ENCODE results near the gene PREP.

The PREP gene

DNA sequence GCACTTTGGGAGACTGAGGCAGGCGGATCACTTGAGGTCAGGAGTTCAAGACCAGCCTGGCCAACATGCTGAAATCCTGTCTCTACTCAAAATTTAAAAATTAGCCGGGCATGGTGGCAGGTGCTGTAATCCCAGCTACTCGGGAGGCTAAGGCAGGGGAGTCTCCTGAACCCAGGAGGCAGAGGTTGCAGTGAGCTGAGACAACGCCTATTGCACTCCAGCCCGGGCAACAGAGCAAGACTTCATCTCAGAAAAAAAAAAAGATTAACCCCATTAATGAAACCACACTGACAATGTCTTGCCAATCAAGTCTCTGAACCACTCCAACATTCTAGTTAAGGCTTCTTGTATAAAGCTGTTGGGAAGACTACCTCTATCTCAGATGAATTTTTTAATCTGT, 4.0 kb downstream of the PREP start:
- in situ Hi-C loops (cut with MboI; ENCODE audit: low sequenced_read_pairs) = no loop called here

DNA sequence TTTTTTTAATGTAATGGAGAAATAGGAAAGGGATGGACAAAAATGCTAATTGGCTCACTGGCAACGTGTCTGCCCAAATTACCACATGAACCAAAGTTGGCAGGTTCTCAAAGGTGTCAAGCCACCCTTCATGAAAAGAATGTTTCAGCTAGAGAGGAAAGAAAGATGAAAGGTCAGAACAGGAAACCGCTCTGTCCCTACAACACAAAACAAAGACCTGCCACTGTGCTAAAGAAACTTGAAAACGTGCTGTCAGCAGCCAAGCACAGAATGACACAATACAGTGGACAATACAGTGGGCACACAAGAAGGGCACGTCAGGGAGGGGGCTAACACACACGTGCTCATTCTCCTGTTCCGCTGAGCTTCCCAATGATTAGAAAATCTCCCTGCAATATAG, 4.9 kb downstream of the PREP start:
- in situ Hi-C loops (cut with MboI; ENCODE audit: low sequenced_read_pairs) = no loop called here

DNA sequence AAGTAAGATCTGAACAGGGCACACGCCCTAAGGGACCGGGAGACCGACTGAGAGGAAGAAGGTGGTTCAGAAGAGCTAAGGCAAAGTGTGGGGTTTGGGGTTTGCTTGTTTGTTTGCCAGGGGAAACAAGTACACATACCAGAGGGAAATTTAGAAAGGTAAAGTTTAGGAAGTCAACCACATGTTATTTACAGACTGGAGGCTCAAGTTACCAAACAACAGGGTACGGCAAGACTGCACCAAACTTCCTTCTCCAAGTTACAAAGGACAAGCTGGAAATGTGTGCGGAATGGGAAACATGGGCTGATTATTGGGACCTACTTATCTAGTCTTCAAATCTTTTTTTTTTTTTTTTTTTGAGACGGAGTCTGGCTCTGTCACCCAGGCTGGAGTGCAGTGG, 11.2 kb downstream of the PREP start:
- in situ Hi-C loops (cut with MboI; ENCODE audit: low sequenced_read_pairs) = no loop called here

DNA sequence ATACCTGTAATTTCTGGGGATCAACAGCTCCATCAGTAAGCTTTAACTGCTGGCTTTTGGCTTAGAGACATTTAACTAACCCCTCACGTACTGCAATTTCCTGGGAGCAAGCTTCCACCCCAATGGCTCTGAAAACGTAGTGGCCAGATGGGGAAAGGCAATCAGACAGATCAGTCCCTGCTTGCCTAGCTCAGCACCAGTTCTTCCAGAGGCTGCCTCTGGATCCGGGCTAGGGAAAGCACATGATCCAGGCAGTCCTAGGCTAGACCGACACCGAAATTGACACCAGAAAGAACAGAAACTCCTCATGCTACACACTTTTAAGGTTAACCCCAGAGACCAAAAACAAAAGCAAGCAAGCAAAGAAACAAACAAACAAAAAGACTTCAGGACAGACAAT, 13.3 kb downstream of the PREP start:
- in situ Hi-C loops (cut with MboI; ENCODE audit: low sequenced_read_pairs) = no loop called here

DNA sequence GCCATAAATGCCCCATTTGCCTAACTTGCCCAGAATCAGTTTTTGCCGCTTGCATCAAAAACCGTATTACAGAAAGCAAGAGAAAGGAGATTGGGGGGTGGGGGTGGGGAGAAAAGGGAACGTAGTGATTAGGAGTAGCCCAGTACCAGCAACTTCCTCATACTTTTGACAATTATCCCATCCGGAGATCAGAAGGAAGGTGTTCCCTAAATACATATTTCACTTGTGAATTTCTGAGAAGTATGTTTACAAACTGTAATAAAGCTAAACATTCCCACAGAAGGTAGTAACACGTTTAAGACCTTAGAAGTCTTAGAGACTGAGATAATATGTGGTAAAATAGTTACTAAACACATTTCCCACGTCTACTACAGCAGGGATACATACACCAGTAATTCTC, 14.5 kb downstream of the PREP start:
- in situ Hi-C loops (cut with MboI; ENCODE audit: low sequenced_read_pairs) = no loop called here

DNA sequence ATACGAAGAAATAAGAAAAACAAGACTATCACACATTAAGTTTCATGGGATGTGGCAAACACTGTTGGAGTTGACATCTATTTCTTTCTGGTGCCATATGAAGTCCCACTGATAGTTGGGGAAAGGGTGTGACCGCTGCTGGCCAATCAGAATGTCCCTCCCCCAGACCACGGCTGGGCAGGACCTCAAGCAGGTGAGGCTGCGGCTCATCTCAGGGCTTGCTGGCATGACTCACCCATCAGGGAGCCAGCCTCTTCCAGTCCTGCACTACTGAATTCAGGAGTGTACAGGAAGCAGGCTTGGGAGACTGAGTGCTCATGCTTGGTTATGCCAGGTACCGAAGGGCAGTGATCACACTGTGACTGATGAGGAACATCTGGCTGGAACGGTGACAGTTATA, 18.9 kb downstream of the PREP start:
- in situ Hi-C loops (cut with MboI; ENCODE audit: low sequenced_read_pairs) = no loop called here

DNA sequence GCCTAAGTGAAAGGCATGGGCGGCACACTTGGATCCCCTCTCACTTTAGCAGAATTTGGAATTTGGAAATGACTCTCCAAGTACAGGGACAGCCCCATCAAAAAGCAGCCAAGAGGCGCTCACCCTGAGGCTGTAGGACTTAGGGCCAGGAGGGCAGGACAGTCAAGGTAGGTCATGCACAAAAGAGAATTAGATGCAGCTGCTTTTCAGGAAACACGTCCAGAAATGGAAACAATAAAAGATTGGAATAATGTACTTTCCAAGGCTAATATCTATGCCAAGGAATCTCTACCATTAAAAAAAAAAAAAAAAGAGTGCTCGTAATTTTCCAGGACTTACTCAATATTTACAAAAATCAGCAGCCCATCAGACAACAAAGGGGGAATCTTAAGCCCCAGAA, 19.9 kb downstream of the PREP start:
- in situ Hi-C loops (cut with MboI; ENCODE audit: low sequenced_read_pairs) = no loop called here

DNA sequence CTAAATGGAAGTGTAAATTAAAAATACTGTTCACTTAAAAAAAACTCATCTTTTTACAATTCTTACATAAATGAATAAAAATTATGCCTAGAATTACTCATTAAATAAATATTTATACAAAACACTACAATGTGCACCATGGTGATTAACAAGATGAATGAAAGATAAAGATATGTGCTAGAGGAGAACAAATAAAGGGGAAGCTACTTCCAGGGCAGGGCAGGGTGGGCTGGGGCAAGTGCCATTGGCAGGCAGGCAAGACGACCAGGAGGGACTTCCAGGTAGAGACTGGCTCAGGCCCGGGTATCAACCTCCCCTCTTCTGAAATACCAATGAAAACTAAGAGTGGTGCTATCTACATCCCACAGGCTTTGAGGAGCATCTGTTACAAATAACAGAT, 20.4 kb downstream of the PREP start:
- in situ Hi-C loops (cut with MboI; ENCODE audit: low sequenced_read_pairs) = no loop called here

DNA sequence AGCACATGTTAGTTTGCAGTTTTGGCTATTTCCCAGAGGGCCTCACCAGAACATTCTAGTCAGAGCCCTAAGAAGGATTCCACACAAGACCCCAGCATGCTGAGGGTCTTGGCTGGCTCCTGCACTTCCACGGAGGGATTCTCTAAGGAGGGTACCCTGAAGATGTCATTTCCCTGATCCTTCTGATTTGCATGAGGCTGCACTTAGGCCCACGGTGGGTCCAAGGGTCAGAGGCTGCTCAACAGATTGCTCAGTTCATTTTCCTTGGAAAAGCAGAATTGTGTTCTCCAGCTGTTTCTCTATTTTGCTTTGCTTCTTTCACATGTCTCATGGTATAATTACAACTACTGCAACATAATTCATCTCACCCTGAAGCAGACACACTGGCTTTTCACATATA, 22.2 kb downstream of the PREP start:
- in situ Hi-C loops (cut with MboI; ENCODE audit: low sequenced_read_pairs) = no loop called here

DNA sequence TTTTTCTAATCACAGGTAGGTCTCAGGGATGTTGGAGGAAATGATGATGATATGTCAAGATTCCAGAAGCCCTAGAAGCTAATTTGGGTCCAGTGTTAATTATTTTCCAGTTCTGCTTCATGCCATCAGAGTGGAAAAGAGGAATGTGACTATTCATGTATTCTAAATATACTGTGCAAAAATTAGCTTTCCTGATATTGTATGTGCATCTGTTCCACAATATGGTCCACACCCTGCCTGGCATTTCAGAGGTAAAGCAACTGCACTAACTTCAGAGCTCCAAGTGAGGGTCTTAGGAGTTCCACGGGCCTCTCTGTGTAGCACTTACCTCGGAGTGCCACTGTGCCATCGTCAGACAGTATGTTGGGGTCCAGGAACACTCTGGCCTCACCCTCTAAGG, 27.1 kb downstream of the PREP start:
- in situ Hi-C loops (cut with MboI; ENCODE audit: low sequenced_read_pairs) = no loop called here

DNA sequence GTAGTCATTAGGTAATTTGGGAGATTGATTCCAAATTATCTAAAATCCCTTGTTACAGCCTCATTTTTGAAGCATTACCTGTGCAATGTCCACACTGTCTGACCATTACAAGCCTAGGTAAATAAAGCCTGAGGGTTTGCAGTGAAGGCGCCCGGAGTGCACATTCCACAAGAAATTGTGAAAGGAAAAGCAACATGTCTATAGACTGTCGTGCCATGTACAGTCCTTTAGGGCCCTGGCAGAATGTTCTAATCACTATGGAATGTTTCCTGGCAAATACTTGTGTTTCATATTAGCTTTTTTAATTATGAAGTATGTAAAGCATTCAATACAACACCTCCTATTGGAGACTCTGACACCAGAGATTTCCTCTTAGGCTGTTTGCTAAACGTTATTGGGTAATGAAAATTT, 28.9 kb downstream of the PREP start:
- in situ Hi-C loops (cut with MboI; ENCODE audit: low sequenced_read_pairs) = no loop called here

DNA sequence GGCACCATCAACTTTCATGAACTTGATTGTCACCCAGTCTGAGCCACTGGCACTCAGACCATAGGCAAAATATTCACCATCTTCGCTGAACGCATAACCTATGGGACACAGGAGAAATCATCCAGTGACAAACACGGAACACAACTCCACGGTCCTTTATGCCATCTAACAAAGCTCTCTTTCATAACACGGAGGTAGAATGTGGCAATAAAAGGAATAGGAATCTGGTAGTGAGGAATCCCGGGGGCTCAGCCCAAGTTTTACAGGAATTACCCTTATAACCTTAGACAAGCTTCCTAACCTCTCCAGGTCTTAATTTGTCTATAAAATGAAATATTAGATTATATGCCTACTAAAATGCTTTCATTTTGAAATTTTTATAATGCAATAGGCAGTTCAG, 29.4 kb downstream of the PREP start:
- in situ Hi-C loops (cut with MboI; ENCODE audit: low sequenced_read_pairs) = no loop called here

DNA sequence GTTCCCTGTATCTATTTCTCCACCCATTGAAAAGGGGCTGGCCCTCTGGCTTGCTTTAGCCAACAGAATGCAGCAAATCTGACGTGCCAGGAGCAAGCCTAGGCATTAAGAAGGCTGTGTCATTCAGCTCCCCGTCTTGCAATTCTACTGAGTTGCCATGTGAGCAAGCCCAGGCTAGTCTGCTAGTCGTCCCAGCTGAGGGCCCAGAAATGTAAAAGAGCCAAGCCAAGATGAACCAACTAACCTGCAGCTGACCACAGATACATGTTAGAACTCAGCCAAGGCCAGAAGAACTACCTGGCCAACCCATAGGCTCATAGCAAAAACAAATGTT, 30.1 kb downstream of the PREP start:
- in situ Hi-C loops (cut with MboI; ENCODE audit: low sequenced_read_pairs) = no loop called here

DNA sequence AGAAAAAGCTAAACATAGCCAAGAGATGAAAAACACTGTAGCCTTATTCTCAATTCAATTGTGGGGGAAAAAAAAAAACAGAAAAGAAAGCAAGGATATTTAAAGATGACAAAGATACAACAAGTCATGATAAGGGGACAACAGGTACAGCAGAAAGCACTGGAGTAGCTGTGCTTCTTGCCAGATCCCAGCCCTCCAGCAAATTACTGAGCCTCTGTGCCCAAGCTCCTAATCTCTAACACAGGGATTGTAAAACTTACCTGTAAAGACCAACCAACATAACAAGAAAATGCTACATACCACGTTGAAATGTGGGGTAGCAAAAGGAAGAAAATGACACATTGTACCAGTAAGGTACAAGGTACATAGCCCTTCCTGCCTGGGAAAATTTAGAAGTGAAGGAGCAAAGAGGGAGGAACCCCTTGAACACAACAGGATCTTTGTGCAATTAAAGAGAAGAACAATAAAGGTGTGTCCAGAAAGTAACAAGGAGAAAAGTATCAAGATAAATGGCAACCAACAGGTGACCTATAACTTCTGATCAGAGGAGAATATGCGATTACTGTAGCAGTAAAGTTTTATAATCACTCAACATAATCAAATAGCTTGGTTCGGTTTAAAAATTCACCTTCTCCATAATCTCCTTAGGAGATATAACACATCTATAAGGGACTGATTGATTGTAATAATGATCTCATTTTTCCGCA, 30.6 kb downstream of the PREP start:
- in situ Hi-C loops (cut with MboI; ENCODE audit: low sequenced_read_pairs) = no loop called here

DNA sequence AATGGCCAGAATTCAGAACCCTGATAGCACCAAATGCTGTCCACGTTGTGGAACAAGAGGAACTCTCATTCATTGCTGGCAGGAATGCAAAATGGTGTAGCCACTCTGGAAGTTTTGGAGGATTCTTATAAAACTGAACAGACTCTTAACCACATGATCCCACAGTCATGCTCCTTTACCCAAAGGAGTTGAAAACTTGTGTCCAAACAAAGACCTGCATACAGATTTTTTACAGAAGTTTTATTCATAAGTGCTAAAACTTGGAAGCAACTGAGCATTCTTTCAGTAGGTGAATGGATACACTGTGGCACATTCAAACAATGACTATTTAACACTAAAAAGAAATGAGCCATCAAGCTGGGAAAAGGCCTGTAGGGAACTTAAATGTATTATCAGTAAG, 32.5 kb downstream of the PREP start:
- in situ Hi-C loops (cut with MboI; ENCODE audit: low sequenced_read_pairs) = no loop called here

DNA sequence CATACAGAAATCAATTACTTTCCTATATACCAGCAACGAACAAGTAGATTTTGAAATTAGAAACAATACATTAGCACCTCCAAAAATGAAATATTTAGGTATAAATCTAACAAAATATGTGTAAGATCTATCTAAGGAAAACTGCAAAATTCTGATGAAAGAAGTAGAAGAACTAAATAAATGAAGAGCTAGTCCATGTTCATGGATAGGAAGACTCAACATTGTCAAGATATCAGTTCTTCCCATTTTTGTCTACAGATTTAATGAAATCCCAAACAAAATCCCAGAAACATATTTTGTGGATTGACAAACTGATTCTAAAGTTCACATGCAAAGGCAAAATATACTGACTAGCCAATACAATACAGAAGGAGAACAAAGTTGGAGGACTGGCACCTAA, 33.7 kb downstream of the PREP start:
- in situ Hi-C loops (cut with MboI; ENCODE audit: low sequenced_read_pairs) = no loop called here

DNA sequence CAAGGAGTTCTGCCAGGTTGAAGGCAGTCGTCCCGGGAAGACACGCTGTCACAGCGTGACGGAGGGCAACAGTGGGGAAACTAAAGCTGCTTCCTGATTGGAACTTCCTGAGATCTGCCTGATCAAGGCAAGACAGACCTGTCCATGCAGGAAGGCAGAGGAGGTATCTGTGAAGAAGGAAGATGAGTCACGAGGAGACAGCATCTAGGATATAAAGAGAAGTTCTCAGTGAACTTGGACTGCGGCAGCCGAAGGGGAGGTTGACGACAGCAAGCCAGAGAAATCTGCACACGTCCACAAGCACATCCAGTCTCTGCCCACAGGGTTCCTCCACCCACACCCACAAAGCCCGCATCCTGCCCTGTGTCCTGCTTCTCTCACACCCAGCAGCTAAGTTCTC, 38.6 kb downstream of the PREP start:
- in situ Hi-C loops (cut with MboI; ENCODE audit: low sequenced_read_pairs) = no loop called here

DNA sequence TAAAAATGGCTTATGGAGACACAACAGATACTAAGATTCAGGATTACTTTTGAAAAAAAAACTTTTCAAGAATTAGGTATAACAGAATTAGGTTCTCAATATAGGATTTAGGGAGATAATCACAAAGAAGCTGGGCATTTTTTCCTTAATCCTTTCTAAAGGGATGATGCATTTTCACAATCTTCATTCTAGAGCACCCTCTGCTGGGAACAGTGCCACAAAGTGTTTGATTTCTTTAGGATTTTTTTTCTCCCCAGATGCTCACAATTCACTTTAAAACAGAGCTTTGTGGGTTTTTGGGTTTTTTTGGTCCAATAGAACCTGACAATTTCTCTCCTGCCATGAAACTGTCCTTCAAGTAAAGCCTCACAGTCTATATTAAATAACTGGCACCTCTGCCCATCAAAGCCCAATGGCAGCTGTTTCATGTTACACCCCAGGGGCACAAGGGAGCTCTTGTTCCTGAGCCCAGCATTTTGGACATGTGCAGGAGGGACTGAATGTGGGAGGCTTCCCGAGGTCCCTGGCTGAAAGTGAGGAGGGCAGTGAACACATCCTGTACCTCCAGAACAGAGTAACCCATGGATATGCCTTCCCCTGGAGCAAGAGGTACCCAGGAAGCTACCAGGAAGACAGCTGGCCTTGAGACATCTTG, 39.7 kb downstream of the PREP start:
- in situ Hi-C loops (cut with MboI; ENCODE audit: low sequenced_read_pairs) = no loop called here

DNA sequence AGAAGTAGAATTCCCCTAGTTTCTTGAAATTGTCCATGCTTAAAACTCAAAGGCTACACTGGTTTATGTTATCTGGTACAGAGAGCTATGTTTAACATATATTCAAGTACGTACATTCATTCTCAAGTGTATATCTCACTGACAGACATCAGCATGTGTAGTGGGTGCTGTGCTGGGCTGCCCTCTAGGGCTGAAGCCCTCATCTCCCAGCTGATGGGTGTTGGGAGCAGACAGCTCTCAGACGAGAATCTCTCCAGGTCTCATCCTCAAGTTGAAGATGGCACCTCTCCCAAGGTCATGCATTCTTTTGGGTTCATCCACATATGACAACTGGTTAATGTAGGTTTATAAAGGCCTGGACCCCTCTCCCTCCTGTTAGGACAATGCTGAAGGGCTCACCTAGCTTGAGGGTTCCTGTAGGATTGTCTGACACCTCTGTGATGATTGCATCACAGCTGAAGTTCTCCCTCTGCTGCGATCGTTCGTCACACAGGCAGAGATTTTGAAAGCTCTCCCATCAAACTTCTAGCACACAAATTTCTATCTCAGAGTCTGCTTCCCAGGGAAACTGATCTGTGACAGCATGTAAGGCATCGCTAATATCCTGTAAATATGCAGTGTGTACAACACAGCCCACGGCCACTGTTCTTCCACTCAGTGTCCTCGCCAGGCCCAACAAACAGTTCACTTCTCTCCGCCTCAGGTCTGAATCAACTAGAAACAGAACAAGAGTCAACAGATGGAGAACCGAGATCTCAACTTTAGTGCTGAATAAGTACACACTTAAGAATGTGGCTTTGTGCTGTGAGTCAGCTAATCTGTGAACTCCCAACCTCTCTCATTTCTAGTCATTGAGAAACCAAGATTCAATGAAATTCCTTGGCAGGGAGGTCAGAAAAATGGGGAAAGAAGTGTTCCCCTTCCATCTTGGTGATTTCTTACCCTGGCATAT, 43.2 kb downstream of the PREP start:
- in situ Hi-C loops (cut with MboI; ENCODE audit: low sequenced_read_pairs) = no loop called here

DNA sequence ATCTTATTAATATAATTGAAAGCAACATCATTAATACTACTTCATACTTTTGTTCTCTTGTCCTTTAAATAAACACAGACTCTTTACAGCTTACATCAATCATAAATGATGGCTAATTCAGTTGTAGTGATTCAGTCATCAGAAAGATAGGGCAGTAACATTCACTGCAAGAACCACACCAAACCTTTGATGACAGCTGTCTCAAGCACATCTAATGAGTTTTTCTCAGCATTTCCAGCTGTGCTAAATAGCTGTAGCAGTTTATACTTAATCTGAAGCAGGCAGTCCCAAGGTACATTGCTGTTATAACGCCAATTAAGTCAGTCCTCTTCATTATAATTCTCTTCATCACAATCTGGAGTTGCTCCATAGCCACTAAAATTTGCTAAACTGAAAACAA, 45.7 kb downstream of the PREP start:
- in situ Hi-C loops (cut with MboI; ENCODE audit: low sequenced_read_pairs) = no loop called here

DNA sequence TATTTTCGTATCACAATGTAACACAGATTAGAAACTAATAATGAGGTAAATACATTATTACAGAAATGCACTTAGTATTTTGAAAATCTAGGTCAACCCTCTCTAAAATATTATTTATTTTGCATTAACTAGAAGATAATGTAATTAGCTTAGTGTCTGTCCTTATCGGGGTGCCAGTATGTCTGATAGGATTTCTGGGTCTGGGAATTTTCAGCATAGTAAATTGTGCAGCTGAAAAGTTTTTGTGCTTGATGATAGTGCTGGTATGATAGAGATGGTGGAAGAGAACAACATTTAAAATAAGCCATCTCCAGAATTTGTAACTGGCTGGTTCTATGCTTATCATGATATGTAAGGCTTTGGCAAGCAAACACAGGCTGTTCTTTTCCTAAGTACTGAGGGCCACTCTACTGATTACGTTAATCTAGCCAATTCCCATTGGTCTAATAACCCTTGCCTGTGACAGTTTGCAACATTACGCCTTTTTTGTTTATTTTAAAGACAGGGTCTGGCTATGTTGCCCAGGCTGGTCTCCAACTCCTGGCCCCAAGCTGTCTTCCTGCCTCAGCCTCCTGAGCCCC, 50.8 kb downstream of the PREP start:
- in situ Hi-C loops (cut with MboI; ENCODE audit: low sequenced_read_pairs) = no loop called here

DNA sequence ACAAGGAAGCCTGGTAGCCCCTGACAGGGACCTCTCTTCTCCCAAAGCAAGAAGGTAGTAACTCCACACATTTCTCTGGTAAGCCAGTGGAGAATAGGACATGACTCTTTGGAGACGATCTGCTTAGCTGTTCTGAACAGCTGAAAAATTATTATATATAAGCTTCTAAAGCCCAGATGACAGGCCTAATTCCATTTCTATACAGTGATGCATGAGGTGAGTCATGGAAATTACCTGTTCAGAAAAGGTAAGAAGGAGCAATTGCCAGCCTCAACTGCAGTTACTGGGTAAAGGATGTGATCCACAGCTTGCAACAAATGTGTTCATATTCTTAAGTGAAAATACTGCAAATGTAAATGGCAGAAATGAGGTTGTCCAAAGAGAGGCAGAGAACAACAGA, 54.0 kb downstream of the PREP start:
- in situ Hi-C loops (cut with MboI; ENCODE audit: low sequenced_read_pairs) = no loop called here
